Measurements from ENCODE around the gene PDE7B. TPM values are rescaled to one million over a fixed set of nuclear protein-coding genes. Genes with fewer than 3 reads are reported as not detected.

Gene PDE7B
- total and polyA plus RNA-seq, 9 of the 15 experiments (the other 6 are each of a cell fraction or from before 2014, with no cell fraction given): 0.01 TPM; not detected in 8

GRCh38 chr6:136191606-136192312 is 340.3 kb downstream of the PDE7B start (continued):
- TF ChIP-seq REST (IDR thresholded peaks at IDR 0.05; ENCODE audit: borderline replicate concordance) (peak; percentile 75), REST (CRISPR knock-in tag; IDR thresholded peaks at IDR 0.05; ENCODE audit: low read depth) (no peak), ZNF316 (IDR thresholded peaks at IDR 0.05) (0 out of 2 replicates have a peak, but pooled peaks have one; percentile 3), KLF16 (IDR thresholded peaks at IDR 0.05) (0 out of 2 replicates have a peak, but pooled peaks have one; percentile 15)
